WI38 (cell line): ENCODE measurements around the gene TRIM8.

Experiments used
- H3K4me3 ChIP-seq: 2 replicates; pipeline ENCODE4 v1.5.1; 2011; ENCODE audit warnings: low read depth, mild to moderate bottlenecking, control low read depth, low read length
- TF ChIP-seq, protein P1 (sequence below): IDR thresholded peaks from 2 replicates; pipeline ENCODE4 v1.5.1; 2012; ENCODE audit warnings: low read depth, mild to moderate bottlenecking, control low read depth, low read length

TRIM8 gene

GRCh38 chr10:102647443-102648268, 3.4 kb downstream of the TRIM8 start:
- TF ChIP-seq, protein P1, sequence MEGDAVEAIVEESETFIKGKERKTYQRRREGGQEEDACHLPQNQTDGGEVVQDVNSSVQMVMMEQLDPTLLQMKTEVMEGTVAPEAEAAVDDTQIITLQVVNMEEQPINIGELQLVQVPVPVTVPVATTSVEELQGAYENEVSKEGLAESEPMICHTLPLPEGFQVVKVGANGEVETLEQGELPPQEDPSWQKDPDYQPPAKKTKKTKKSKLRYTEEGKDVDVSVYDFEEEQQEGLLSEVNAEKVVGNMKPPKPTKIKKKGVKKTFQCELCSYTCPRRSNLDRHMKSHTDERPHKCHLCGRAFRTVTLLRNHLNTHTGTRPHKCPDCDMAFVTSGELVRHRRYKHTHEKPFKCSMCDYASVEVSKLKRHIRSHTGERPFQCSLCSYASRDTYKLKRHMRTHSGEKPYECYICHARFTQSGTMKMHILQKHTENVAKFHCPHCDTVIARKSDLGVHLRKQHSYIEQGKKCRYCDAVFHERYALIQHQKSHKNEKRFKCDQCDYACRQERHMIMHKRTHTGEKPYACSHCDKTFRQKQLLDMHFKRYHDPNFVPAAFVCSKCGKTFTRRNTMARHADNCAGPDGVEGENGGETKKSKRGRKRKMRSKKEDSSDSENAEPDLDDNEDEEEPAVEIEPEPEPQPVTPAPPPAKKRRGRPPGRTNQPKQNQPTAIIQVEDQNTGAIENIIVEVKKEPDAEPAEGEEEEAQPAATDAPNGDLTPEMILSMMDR = no peak
- peak overlapping the region; percentile 93 for H3K4me3 ChIP-seq

DNA sequence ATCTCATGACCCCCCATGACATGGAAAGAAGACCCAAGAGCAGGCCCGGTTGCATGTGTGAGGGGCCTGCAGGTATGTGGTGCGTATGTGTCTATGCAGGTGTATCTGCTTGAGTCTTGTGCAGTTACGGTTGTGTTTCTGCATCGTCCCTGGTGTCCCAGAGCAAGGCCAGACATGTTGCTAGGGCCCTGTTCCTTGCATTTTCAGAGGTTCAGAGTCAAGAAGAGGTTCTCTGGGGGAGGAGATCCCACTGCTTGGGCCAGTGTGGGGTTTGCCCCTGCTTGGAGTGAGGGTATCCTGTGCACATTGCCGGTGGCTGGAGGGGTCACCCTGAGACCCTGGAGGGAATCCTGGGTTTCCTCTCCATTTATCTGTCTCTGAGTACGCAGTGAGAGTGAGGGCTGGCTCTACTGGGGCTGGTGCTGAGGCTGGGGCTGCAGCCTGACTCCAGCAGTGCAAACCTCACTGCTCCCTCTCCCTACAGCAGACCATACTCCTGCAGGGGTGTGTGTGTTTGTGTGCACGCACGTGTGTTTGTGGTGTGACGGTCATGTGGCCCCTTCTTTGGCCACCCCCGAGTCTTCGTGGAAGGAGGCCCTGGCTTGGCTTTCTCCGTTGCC, 4.1 kb downstream of the TRIM8 start:
- H3K4me3 ChIP-seq = peak overlapping the region; percentile 93
- TF ChIP-seq, protein P1 = no peak

GRCh38 chr10:102648889-102649796, 4.9 kb downstream of the TRIM8 start:
- TF ChIP-seq, protein P1 = no peak
- peak overlapping the region; percentile 93 for H3K4me3 ChIP-seq

GRCh38 chr10:102649797-102650654, 5.7 kb downstream of the TRIM8 start:
- TF ChIP-seq, protein P1 = no peak
- peak overlapping the region; percentile 93 for H3K4me3 ChIP-seq

GRCh38 chr10:102650655-102651454, 6.6 kb downstream of the TRIM8 start:
- TF ChIP-seq, protein P1 = no peak
- no peak overlapping the region for H3K4me3 ChIP-seq
